Caki2 (cell line): ENCODE results near the gene ABHD1. TPM values are rescaled to one million over a fixed set of nuclear protein-coding genes. Genes with fewer than 3 reads are reported as not detected.
A peak's percentile ranks its signal among the peaks of the same experiment; 100 is the strongest.
"Not testable (repeated sequence)": the region's sequence is repeated elsewhere in the genome, so short reads cannot be mapped to it uniquely, and the experiment has no call there.

ENCODE experiments used
- DNase-seq: peaks from one replicate; pipeline ENCODE4 v3.0.0-alpha.2; 2015; ENCODE audit warnings: low read depth
- in situ Hi-C: cut with HindIII; loops from 2 replicates; pipeline ENCODE4 v1.10.0; 2016; ENCODE audit warnings: low sequenced_read_pairs, low pct_unique_long_range_greater_than_20kb, mixed read lengths
- total RNA-seq: library from RNA; depleted of rRNA; stranded (reverse); fragments of >200 nt; shearing (Covaris generic); gene quantifications from 2 replicates; pipeline ENCODE4 v1.2.3, GENCODE V29; 2014; ENCODE audit warnings: low replicate concordance; rRNA removed

ABHD1 gene
- total RNA-seq, result 0.78 TPM in 1 of 2 replicates, not detected in the other

GRCh38 chr2:27123302-27124150, at the start of gene ABHD1:
Gene ABHD1, plus strand, starts transcription at chr2:27123815. Its CDS starts 134 bp downstream, at chr2:27123949.
- in situ Hi-C loops, result no loop called here
- DNase-seq, result peak; percentile 41

GRCh38 chr2:27074738-27075565, 48.7 kb upstream of the ABHD1 start:
- in situ Hi-C loops, result loop anchor here (25.0 kb wide), 1 partner anchor 187 kb away; the partner anchor contains the start of gene SLC30A3
- DNase-seq, result no peak

- in situ Hi-C loops, result loop anchor here (25.0 kb wide), 1 partner anchor 187 kb away; the partner anchor contains the start of gene SLC30A3
- DNase-seq, result not testable (repeated sequence)
Observed at GRCh38 chr2:27075566-27075871, 48.1 kb upstream of the ABHD1 start.

GRCh38 chr2:27076323-27076722, 47.3 kb upstream of the ABHD1 start:
- in situ Hi-C loops, result loop anchor here (25.0 kb wide), 1 partner anchor 186 kb away; the partner anchor contains the start of gene SLC30A3
- DNase-seq, result no peak

GRCh38 chr2:27077231-27077630, 46.4 kb upstream of the ABHD1 start:
- in situ Hi-C loops, result loop anchor here (25.0 kb wide), 1 partner anchor 185 kb away; the partner anchor contains the start of gene SLC30A3
- no peak for DNase-seq

GRCh38 chr2:27078267-27079194, 45.1 kb upstream of the ABHD1 start, which contains the start of gene EMILIN1:
Gene EMILIN1, plus strand, starts transcription at chr2:27078615. Its CDS starts 451 bp downstream, at chr2:27079066.
- DNase-seq, result no peak
- in situ Hi-C loops, result loop anchor here (25.0 kb wide), 1 partner anchor 184 kb away; the partner anchor contains the start of gene SLC30A3

GRCh38 chr2:27079233-27080139, 44.1 kb upstream of the ABHD1 start:
- no peak for DNase-seq
- in situ Hi-C loops, result loop anchor here (25.0 kb wide), 1 partner anchor 183 kb away; the partner anchor contains the start of gene SLC30A3

GRCh38 chr2:27080140-27080469, 43.5 kb upstream of the ABHD1 start:
- in situ Hi-C loops, result loop anchor here (25.0 kb wide), 1 partner anchor 182 kb away; the partner anchor contains the start of gene SLC30A3
- no peak for DNase-seq

GRCh38 chr2:27080603-27080936, 43.0 kb upstream of the ABHD1 start:
- no peak for DNase-seq
- in situ Hi-C loops, result loop anchor here (25.0 kb wide), 1 partner anchor 182 kb away; the partner anchor contains the start of gene SLC30A3

GRCh38 chr2:27081984-27082772, 41.4 kb upstream of the ABHD1 start:
- DNase-seq, result no peak
- in situ Hi-C loops, result loop anchor here (25.0 kb wide), 1 partner anchor 180 kb away; the partner anchor contains the start of gene SLC30A3

GRCh38 chr2:27082773-27083409, 40.7 kb upstream of the ABHD1 start:
- in situ Hi-C loops, result loop anchor here (25.0 kb wide), 1 partner anchor 179 kb away; the partner anchor contains the start of gene SLC30A3
- no peak for DNase-seq

- in situ Hi-C loops, result loop anchor here (25.0 kb wide), 1 partner anchor 179 kb away; the partner anchor contains the start of gene SLC30A3
- DNase-seq, result no peak
Observed at GRCh38 chr2:27083410-27084296, 40.0 kb upstream of the ABHD1 start.

GRCh38 chr2:27084297-27085061, 39.1 kb upstream of the ABHD1 start:
- in situ Hi-C loops, result loop anchor here (25.0 kb wide), 1 partner anchor 178 kb away; the partner anchor contains the start of gene SLC30A3
- DNase-seq, result no peak
